OCI-LY3 (cell line): ENCODE measurements around the gene SAMD14.
A peak's percentile ranks its signal among the peaks of the same experiment; 100 is the strongest.

Experiments
- H2AFZ ChIP-seq: fragments of 200-600, 300-600 bp; shearing (Covaris generic); 2 replicates; pipeline ENCODE4 v1.6.0; 2014; ENCODE audit warnings: antibody characterized with exemption, low read depth, low read length
- H3K27ac ChIP-seq: fragments of 200-600, 300-600 bp; sonication (generic); 2 replicates; pipeline ENCODE4 v1.5.1; 2014; ENCODE audit warnings: mild to moderate bottlenecking, low read length, moderate library complexity, mixed read lengths
- H3K27me3 ChIP-seq: fragments of 200-600, 300-600 bp; sonication (generic); 2 replicates; pipeline ENCODE4 v1.6.1; 2014; ENCODE audit warnings: low read depth, low read length, mixed read lengths
- H3K36me3 ChIP-seq: fragments of 200-600, 300-600 bp; sonication (generic); replicated peaks from 2 replicates; pipeline ENCODE3; 2014; ENCODE audit warnings: low read depth, low read length, mixed read lengths
- H3K4me1 ChIP-seq: fragments of 300-600, 200-600 bp; sonication (generic); 2 replicates; pipeline ENCODE4 v1.6.1; 2014; ENCODE audit warnings: low read length, mixed read lengths
- H3K4me2 ChIP-seq: fragments of 200-600, 300-600 bp; sonication (generic); 2 replicates; pipeline ENCODE4 v1.6.1; 2014; ENCODE audit warnings: low read length, mixed read lengths
- H3K4me3 ChIP-seq: fragments of 300-600, 200-600 bp; sonication (generic); 2 replicates; pipeline ENCODE4 v1.5.1; 2014; ENCODE audit warnings: antibody characterized with exemption, mild to moderate bottlenecking, low read length, moderate library complexity
- H3K79me2 ChIP-seq: fragments of 300-600, 200-600 bp; shearing (Covaris generic); 2 replicates; pipeline ENCODE4 v1.6.1; 2014; ENCODE audit warnings: mild to moderate bottlenecking, low read length, mixed read lengths
- H3K9ac ChIP-seq: fragments of 300-600, 200-600 bp; shearing (Covaris generic); 2 replicates; pipeline ENCODE4 v1.6.0; 2014; ENCODE audit warnings: mild to moderate bottlenecking, low read length, moderate library complexity
- H3K9me3 ChIP-seq: fragments of 200-600, 300-600 bp; shearing (Covaris generic); 2 replicates; pipeline ENCODE4 v1.6.1; 2014; ENCODE audit warnings: low read length, mixed read lengths; ENCODE audit not compliant: insufficient read depth
- H4K20me1 ChIP-seq: fragments of 200-600, 300-600 bp; sonication (generic); 2 replicates; pipeline ENCODE4 v1.6.1; 2016; ENCODE audit warnings: low read length, mixed read lengths; ENCODE audit not compliant: insufficient read depth
- CTCF ChIP-seq: fragments of 200-600, 300-600 bp; sonication (generic); IDR thresholded peaks from 2 replicates; pipeline ENCODE4 v1.5.1; 2014; ENCODE audit warnings: antibody characterized with exemption, low read length, low read depth
- EZH2phosphoT487 ChIP-seq: fragments of 200-600 bp; shearing (Covaris generic); IDR thresholded peaks from 2 replicates; pipeline ENCODE4 v1.6.1; 2018; ENCODE audit warnings: antibody characterized with exemption, mixed run types, low read depth

Gene SAMD14

GRCh38 chr17:50132104-50132794 is 2.3 kb upstream of the SAMD14 start:
- Histone ChIP-seq H3K36me3 (peaks cover 41% of the 10 kb centered on the region), H3K27me3 (peaks cover 18% of the 10 kb centered on the region), H3K79me2 (peaks cover 5% of the 10 kb centered on the region), H3K9ac (no peak overlapping the region), H4K20me1 (peaks cover 55% of the 10 kb centered on the region), H3K4me2 (no peak overlapping the region), H3K4me3 (no peak overlapping the region), H3K27ac (peak overlapping the region; percentile 48), H3K4me1 (peaks cover 22% of the 10 kb centered on the region), H3K9me3 (no peaks in the 10 kb centered on the region), H2AFZ (no peak overlapping the region)
- TF ChIP-seq CTCF (no peak), EZH2phosphoT487 (no peak)

GRCh38 chr17:50130559-50131305 is 772 bp upstream of the SAMD14 start:
- no peaks in the 10 kb centered on the region for H3K79me2 ChIP-seq
- peaks cover 19% of the 10 kb centered on the region for H3K4me1 ChIP-seq
- H3K27ac ChIP-seq = peak overlapping the region; percentile 48
- H3K9me3 ChIP-seq = no peaks in the 10 kb centered on the region
- H2AFZ ChIP-seq = no peak overlapping the region
- H3K36me3 ChIP-seq = peaks cover 27% of the 10 kb centered on the region
- H4K20me1 ChIP-seq = peaks cover 40% of the 10 kb centered on the region
- peak overlapping the region; percentile 94 for H3K4me3 ChIP-seq
- peak overlapping the region; percentile 72 for H3K9ac ChIP-seq
- TF ChIP-seq CTCF (no peak), EZH2phosphoT487 (no peak)
- H3K4me2 ChIP-seq = peak overlapping the region; percentile 96
- H3K27me3 ChIP-seq = peaks cover 18% of the 10 kb centered on the region

- H3K27me3 ChIP-seq = peaks cover 18% of the 10 kb centered on the region
- peak overlapping the region; percentile 44; the same call in 1 of the 2 replicates for H3K9ac ChIP-seq
- peak overlapping the region; percentile 94 for H3K4me3 ChIP-seq
- H3K27ac ChIP-seq = no peak overlapping the region
- H4K20me1 ChIP-seq = peaks cover 28% of the 10 kb centered on the region
- peaks cover 19% of the 10 kb centered on the region for H3K4me1 ChIP-seq
- no peak for TF ChIP-seq CTCF
- H3K79me2 ChIP-seq = no peaks in the 10 kb centered on the region
- H3K36me3 ChIP-seq = peaks cover 17% of the 10 kb centered on the region
- no peaks in the 10 kb centered on the region for H3K9me3 ChIP-seq
- 0 out of 2 replicates have a peak overlapping the region, but pooled peaks have one; percentile 4 for H2AFZ ChIP-seq
- H3K4me2 ChIP-seq = peak overlapping the region; percentile 72
Measured at GRCh38 chr17:50129353-50129727, 620 bp downstream of the SAMD14 start.
